ENCODE measurements around the gene CBARP. TPM values are rescaled to one million over a fixed set of nuclear protein-coding genes. Genes with fewer than 3 reads are reported as not detected.

CBARP gene
- total and polyA plus RNA-seq, 9 of the 15 experiments (the other 6 are each of a cell fraction or from before 2014, with no cell fraction given) = 0.03 to 8.9 (median 1.2) TPM; not detected in 1

- TF ChIP-seq, protein P1, sequence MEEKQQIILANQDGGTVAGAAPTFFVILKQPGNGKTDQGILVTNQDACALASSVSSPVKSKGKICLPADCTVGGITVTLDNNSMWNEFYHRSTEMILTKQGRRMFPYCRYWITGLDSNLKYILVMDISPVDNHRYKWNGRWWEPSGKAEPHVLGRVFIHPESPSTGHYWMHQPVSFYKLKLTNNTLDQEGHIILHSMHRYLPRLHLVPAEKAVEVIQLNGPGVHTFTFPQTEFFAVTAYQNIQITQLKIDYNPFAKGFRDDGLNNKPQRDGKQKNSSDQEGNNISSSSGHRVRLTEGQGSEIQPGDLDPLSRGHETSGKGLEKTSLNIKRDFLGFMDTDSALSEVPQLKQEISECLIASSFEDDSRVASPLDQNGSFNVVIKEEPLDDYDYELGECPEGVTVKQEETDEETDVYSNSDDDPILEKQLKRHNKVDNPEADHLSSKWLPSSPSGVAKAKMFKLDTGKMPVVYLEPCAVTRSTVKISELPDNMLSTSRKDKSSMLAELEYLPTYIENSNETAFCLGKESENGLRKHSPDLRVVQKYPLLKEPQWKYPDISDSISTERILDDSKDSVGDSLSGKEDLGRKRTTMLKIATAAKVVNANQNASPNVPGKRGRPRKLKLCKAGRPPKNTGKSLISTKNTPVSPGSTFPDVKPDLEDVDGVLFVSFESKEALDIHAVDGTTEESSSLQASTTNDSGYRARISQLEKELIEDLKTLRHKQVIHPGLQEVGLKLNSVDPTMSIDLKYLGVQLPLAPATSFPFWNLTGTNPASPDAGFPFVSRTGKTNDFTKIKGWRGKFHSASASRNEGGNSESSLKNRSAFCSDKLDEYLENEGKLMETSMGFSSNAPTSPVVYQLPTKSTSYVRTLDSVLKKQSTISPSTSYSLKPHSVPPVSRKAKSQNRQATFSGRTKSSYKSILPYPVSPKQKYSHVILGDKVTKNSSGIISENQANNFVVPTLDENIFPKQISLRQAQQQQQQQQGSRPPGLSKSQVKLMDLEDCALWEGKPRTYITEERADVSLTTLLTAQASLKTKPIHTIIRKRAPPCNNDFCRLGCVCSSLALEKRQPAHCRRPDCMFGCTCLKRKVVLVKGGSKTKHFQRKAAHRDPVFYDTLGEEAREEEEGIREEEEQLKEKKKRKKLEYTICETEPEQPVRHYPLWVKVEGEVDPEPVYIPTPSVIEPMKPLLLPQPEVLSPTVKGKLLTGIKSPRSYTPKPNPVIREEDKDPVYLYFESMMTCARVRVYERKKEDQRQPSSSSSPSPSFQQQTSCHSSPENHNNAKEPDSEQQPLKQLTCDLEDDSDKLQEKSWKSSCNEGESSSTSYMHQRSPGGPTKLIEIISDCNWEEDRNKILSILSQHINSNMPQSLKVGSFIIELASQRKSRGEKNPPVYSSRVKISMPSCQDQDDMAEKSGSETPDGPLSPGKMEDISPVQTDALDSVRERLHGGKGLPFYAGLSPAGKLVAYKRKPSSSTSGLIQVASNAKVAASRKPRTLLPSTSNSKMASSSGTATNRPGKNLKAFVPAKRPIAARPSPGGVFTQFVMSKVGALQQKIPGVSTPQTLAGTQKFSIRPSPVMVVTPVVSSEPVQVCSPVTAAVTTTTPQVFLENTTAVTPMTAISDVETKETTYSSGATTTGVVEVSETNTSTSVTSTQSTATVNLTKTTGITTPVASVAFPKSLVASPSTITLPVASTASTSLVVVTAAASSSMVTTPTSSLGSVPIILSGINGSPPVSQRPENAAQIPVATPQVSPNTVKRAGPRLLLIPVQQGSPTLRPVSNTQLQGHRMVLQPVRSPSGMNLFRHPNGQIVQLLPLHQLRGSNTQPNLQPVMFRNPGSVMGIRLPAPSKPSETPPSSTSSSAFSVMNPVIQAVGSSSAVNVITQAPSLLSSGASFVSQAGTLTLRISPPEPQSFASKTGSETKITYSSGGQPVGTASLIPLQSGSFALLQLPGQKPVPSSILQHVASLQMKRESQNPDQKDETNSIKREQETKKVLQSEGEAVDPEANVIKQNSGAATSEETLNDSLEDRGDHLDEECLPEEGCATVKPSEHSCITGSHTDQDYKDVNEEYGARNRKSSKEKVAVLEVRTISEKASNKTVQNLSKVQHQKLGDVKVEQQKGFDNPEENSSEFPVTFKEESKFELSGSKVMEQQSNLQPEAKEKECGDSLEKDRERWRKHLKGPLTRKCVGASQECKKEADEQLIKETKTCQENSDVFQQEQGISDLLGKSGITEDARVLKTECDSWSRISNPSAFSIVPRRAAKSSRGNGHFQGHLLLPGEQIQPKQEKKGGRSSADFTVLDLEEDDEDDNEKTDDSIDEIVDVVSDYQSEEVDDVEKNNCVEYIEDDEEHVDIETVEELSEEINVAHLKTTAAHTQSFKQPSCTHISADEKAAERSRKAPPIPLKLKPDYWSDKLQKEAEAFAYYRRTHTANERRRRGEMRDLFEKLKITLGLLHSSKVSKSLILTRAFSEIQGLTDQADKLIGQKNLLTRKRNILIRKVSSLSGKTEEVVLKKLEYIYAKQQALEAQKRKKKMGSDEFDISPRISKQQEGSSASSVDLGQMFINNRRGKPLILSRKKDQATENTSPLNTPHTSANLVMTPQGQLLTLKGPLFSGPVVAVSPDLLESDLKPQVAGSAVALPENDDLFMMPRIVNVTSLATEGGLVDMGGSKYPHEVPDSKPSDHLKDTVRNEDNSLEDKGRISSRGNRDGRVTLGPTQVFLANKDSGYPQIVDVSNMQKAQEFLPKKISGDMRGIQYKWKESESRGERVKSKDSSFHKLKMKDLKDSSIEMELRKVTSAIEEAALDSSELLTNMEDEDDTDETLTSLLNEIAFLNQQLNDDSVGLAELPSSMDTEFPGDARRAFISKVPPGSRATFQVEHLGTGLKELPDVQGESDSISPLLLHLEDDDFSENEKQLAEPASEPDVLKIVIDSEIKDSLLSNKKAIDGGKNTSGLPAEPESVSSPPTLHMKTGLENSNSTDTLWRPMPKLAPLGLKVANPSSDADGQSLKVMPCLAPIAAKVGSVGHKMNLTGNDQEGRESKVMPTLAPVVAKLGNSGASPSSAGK (IDR thresholded peaks at IDR 0.05) = no peak
- TF ChIP-seq ESRRA (IDR thresholded peaks at IDR 0.05; ENCODE audit: borderline replicate concordance, low read depth) (no peak), TAF7 (tag; IDR thresholded peaks at IDR 0.05) (no peak), ZNF311 (CRISPR knock-in tag; IDR thresholded peaks at IDR 0.05) (no peak), POLR2B (IDR thresholded peaks at IDR 0.05; ENCODE audit: low read depth, partially characterized antibody) (peak; percentile 42), UBTF (IDR thresholded peaks at IDR 0.05; ENCODE audit: borderline replicate concordance in 1 of 2, low read depth in 2 of 2, low read length in 2 of 2) (no peak), ESRRB (CRISPR knock-in tag; IDR thresholded peaks at IDR 0.05; ENCODE audit: borderline replicate concordance) (no peak)
- TF ChIP-seq, protein P2, sequence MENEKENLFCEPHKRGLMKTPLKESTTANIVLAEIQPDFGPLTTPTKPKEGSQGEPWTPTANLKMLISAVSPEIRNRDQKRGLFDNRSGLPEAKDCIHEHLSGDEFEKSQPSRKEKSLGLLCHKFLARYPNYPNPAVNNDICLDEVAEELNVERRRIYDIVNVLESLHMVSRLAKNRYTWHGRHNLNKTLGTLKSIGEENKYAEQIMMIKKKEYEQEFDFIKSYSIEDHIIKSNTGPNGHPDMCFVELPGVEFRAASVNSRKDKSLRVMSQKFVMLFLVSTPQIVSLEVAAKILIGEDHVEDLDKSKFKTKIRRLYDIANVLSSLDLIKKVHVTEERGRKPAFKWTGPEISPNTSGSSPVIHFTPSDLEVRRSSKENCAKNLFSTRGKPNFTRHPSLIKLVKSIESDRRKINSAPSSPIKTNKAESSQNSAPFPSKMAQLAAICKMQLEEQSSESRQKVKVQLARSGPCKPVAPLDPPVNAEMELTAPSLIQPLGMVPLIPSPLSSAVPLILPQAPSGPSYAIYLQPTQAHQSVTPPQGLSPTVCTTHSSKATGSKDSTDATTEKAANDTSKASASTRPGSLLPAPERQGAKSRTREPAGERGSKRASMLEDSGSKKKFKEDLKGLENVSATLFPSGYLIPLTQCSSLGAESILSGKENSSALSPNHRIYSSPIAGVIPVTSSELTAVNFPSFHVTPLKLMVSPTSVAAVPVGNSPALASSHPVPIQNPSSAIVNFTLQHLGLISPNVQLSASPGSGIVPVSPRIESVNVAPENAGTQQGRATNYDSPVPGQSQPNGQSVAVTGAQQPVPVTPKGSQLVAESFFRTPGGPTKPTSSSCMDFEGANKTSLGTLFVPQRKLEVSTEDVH (IDR thresholded peaks at IDR 0.05; ENCODE audit: low read depth, partially characterized antibody) = peak; percentile 26
- TF ChIP-seq, protein P3, sequence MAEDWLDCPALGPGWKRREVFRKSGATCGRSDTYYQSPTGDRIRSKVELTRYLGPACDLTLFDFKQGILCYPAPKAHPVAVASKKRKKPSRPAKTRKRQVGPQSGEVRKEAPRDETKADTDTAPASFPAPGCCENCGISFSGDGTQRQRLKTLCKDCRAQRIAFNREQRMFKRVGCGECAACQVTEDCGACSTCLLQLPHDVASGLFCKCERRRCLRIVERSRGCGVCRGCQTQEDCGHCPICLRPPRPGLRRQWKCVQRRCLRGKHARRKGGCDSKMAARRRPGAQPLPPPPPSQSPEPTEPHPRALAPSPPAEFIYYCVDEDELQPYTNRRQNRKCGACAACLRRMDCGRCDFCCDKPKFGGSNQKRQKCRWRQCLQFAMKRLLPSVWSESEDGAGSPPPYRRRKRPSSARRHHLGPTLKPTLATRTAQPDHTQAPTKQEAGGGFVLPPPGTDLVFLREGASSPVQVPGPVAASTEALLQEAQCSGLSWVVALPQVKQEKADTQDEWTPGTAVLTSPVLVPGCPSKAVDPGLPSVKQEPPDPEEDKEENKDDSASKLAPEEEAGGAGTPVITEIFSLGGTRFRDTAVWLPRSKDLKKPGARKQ (CRISPR knock-in tag; IDR thresholded peaks at IDR 0.05) = no peak
Measured at GRCh38 chr19:1258163-1258492, 20.3 kb upstream of the CBARP start (continued).

Data from K562 (cell line).